Suppressor macrophage (primary cell): ENCODE measurements around the gene FSIP1.

Source experiments
- DNase-seq, 4 experiments: peaks; one replicate each; pipeline ENCODE4 v3.0.0-alpha.2; 2020 to 2022

The FSIP1 gene

DNA sequence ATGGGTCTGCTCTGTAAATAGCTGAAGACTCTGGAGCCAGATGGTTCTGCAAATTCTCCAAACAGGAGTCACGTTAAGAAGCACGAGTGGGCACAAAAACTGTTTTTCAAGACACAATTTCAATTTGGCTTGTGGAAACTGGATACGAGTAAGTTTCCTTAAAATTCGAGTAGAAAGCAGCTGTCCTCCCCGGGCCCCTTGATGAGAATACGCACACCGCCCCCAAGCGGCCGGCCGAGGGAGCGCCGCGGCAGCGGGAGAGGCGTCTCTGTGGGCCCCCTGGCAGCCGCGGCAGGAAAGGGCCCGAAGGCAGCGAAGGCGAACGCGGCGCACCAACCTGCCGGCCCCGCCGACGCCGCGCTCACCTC lies 202.5 kb downstream of the FSIP1 start:
- DNase-seq: peak; percentile 90 to 96 (median 95)

GRCh38 chr15:39579487-39580116 lies 203.0 kb downstream of the FSIP1 start:
- DNase-seq: no peak

DNA sequence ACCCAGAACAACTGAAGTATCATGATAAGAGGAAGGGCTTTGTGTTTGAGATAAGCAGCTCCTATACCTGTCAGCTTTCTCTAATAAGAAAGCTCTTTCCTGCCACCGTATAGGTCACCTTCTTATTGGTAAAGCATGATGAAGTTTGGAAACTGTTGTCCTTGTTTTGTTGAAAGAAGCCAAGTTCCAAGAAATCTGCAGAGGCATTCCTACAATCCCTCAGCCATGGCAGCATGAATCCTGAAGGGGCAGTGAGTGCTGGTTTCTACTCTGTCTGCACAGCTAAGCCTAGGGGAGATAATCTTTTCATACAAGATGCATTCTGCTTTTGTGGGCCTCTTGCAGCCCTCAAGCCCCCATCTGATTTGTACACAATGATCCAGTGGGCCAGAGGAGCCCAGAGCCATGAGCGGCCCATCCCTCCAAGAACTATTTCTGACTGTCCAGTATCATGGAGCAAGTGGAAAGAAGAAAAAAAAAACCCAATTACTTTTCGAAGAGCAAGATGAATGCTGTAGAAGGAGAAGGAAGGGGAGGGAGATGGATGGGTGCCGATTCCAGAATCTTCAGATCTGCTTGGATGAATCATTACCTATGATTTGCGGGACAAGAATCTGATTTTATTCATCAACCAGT lies 203.7 kb downstream of the FSIP1 start:
- no peak for DNase-seq

- DNase-seq: no peak
Observed at GRCh38 chr15:39575180-39575579, 207.5 kb downstream of the FSIP1 start.

DNA sequence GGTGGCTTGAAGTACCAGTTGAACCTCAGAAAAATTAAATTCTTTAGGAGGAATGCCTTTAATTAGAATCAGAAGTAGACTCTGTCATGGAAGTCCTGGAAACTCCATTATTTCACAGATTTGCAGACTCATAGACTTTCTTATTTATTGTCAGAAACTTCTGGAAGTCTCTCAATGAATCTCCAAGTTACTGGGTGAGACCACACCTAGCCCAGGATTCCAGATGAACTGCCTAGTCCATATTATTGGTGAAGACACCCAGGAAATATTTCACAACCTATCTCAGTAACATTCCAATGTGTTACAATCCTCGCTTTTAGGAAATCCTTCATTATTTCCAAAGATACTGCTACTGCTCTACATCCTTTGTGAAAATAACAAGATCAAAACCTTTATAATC lies 208.2 kb downstream of the FSIP1 start:
- DNase-seq: no peak

GRCh38 chr15:39573844-39574243 lies 208.8 kb downstream of the FSIP1 start:
- no peak for DNase-seq

DNA sequence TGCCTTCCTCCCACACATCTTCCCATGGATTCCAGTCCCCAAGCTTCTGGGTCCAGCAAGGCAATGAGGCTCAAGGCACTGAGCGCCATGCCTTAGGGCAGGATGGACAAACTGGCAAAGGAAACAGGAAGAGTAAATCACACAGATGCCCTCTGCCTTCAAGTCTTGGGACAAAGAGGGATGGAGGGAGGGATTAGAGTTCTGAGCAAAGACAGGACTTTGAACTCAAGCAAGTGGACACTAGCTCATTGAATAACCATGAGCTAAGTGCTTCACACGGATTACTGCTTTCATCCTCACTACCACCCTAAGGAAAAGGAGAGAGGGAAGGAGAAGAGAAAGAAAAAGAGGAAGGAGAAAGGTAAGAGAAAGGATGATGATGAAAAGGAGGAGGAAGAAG lies 209.4 kb downstream of the FSIP1 start:
- no peak for DNase-seq

DNA sequence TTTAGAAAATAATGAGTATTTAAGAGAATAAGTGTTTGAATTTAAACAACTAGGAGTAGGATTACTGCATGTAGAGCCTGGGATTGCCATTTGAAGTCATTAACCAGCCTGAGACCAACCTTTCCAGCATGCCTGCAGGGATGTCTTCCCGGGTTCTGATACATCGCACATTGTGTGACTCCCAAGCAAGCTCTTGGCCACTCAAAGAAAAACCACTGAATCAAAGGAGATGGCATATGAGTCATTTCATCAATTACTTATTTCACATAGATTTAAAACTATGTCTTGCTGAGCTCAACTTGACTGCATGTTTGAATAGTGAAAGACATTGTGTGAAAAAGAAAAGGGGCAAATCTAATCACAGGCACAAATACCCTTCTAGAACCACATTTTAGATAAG lies 216.8 kb downstream of the FSIP1 start:
- no peak for DNase-seq

- no peak for DNase-seq
Observed at GRCh38 chr15:39564972-39565665, 217.5 kb downstream of the FSIP1 start.

GRCh38 chr15:39558421-39558820 lies 224.2 kb downstream of the FSIP1 start:
- DNase-seq: no peak

DNA sequence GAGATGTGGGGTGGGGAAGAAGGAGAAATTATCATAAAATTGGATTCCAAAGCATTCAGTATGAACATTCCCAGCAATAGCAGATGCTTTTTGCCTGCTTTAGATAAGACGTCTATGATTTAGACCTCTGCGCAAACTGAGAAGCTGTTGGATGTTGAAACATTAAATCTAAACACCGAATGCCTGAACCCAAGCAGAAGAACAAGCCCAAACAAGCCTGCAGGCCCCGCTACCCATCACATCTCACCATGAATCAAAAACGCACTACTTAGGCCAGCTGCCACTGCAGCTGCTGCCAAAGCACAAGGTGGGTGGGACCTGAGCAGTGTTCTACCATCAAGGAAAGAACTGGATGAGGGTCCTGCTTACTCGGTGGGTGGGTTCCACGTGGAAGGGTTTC lies 226.2 kb downstream of the FSIP1 start:
- DNase-seq: no peak

DNA sequence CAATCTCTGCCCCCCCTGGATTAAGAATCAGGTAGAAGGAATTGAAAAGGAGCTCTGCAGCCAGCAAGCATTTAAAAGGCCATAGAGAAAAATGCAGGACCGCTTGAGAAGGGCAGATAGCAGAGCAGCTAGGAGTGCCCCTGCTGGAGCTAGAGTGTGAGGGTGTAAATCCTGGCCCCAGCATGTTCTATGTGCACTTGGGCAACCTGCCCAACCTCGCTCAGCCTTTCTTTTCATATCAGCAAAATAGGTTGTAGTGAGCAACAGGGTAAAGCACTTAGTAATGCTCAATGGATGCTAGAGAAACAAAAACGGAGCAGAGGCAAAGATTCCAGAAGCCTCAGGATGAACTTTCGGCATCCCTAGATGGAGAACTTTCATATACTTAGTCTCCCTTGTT lies 226.8 kb downstream of the FSIP1 start:
- DNase-seq: no peak

DNA sequence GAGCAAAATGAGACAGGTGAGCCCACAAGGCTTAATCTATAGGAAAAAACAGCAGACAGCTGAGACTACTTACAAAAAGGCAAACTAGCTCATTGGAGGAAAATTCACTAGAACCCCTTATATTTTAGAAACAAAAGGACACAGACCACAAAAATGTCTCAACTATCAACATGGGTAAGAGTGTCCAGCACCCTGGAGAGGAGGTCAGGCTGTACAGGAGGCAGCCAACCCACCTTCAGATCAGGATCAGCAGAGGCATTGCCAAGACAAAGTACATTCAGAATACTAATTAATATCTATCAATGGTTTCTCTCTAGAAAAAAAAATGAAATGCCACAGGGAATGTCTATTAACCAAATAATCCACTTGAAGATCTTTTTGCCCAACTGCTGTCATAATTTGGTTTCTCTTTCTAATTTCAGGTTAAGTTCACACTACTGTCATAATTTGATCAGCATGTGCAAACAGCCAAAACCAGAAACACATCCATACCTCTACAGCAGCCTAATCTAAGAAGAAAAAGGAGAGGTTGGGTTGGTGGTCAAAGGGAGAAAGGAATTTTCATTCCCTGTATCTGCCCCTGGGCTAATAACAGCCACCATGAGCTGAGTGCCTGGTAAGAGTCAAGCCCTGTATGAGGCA lies 227.8 kb downstream of the FSIP1 start:
- no peak for DNase-seq

DNA sequence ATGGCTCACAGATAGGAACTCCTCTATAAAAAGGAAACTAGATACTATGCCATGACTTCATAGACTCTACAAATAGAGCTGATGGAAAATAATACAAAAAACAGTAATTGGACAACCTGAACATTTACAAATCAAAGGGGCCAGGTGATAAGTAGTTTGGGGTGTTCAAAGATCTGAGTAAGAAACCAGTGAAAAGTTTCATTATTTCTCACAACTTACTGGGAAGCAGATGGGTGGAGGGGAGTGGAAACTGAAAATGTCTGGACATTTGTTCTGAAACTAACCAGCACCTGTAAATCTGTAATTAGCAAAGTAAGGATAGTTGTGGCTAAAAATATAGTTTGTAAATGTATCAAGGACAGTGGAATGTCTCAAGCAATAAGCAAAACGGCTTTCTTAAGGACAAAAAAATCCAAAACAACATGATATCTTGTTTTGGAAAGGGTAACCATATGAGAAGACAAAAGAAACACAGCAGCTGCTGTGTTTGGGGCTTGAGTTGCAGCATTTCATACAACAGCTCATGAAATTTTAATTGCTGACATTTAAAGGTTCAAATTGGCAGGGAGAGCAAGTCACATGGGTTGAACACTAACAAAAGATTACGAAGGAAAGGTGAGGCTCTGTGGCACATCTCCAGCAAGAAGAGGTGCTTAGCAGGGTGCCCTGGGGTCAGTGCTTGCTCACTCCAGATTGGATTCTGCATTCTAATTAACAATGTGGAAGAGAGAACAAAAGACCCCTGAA lies 228.5 kb downstream of the FSIP1 start:
- no peak for DNase-seq

DNA sequence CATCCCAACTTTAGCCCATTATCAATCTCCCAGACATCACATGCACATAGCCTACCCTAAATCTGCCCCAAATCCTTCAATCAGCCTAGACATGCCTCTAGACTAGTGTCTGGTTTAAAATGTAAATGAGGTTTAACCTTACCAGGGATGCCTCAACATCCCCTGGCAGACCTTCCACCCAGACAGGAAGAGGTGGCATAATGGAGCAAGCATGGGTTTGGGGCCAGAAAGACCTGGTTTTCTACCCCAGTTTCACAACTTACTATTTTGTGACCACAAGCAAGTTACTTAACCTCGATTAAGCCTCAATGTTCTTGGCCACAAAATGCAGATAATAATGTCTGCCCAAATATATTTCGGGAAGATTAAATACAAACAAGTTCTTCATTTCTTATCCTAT lies 230.1 kb downstream of the FSIP1 start:
- DNase-seq: no peak

- DNase-seq: no peak
Observed at GRCh38 chr15:39551476-39551875, 231.2 kb downstream of the FSIP1 start.
